HG03139 (cell line): Measurements from ENCODE around the gene ADPRM.
"Not testable (repeated sequence)": the region's sequence is repeated elsewhere in the genome, so short reads cannot be mapped to it uniquely, and the experiment has no call there.

Experiments used
- ATAC-seq: cut with Tn5 transposase; IDR thresholded peaks from one replicate; pipeline ENCODE4 v1.9.1; 2021; ENCODE audit not compliant: unreplicated experiment

The ADPRM gene

GRCh38 chr17:10697092-10698081 is at the start of gene ADPRM, which contains the start of gene SCO1:
Gene ADPRM, plus strand, starts transcription at chr17:10697594. Its CDS starts 7,333 bp downstream, at chr17:10704927.
Gene SCO1, minus strand, starts transcription at chr17:10697533. Its CDS starts 26 bp downstream, at chr17:10697507.
- peak; percentile 92 for ATAC-seq

- ATAC-seq: no peak
These were observed 49.0 kb upstream of the ADPRM start for GRCh38 chr17:10648381-10648780.

GRCh38 chr17:10648956-10649355 is 48.4 kb upstream of the ADPRM start:
- ATAC-seq: no peak

- no peak for ATAC-seq
These were observed 47.8 kb upstream of the ADPRM start for GRCh38 chr17:10649602-10650001.

- ATAC-seq: no peak
These were observed 45.5 kb upstream of the ADPRM start for GRCh38 chr17:10651927-10652326.

GRCh38 chr17:10652984-10653659 is 44.3 kb upstream of the ADPRM start:
- ATAC-seq: no peak

DNA sequence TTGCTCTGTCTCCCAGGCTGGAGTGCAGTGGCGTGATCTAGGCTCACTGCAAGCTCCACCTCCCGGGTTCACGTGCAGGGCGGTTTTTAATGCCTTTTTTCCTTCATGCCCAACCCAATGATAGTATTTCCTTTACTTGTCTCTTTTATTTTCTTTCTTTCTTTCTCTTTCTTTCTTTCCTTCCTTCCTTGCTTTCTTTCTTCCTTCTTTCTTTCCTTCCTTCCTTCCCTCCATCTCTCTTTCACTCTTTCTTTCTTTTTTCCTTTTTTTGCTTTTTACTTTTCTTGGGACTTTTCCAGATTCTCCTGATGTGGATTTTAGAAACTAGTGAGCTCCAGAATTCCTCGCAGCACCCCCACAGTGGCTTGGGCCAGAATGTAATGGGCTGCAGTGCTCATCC is 43.4 kb upstream of the ADPRM start:
- no peak for ATAC-seq

GRCh38 chr17:10657148-10657547 is 40.2 kb upstream of the ADPRM start, which contains the start of gene MYH3:
Gene MYH3, minus strand, starts transcription at chr17:10657309. Its CDS starts 2,245 bp downstream, at chr17:10655064.
- ATAC-seq: no peak

DNA sequence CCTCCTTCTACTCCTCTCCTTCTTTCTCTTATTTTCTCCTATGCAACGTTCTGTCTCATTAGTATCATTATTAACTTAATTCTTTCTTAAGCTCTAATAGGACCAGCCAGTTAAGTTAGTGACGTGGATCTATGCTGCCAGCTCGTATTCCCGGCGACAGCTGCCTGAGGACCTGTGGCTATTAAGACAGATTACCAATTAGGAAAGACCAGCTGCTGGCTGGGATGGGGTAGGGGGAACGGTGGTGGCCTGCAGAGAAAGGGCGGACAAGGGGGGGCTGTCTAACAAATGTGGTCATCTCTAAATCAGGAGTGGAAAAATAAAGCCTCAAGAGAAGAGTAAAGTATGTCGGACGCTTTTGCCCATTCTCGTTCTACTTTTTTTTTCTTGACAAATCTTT is 39.5 kb upstream of the ADPRM start:
- ATAC-seq: no peak

DNA sequence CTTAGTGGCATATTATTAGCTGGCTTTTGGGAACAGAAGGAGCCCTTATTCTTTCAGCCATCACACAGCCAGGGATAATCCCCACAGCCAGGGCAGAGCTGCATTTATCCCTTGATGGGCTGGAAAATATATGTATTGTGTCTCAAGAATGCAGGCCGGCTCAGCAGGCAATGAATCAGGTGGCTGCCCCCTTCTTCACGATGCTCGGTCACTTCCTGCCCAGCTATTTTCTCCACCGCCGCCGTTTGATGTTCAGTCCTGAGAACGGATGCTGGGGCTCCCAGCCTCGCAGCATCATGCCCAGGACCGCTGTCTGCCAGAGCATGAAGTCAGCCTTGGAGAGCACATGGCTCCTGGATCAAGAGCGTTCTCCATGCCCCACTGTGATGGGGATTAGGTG is 36.0 kb upstream of the ADPRM start:
- ATAC-seq: no peak

- no peak for ATAC-seq
These were observed 34.2 kb upstream of the ADPRM start for GRCh38 chr17:10663231-10663630.

DNA sequence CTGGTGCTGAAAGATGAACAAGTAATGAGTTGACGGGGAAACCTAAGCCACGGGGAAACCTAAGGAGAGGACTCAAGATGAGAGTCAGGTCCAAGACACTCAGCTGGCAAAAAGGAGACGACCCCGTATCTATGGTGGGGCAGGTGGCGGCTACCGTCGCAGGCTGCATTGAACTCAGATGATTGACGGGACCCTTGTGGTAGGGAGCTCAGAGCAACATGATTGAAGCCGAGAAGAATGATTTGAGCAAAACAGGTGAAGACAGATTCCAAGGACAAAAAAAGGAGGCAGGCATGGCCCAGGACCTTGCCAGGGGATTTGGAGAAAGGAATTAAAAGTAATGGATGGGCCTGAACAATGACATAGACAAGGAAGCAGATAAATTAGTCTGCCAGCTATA is 32.8 kb upstream of the ADPRM start:
- ATAC-seq: no peak

DNA sequence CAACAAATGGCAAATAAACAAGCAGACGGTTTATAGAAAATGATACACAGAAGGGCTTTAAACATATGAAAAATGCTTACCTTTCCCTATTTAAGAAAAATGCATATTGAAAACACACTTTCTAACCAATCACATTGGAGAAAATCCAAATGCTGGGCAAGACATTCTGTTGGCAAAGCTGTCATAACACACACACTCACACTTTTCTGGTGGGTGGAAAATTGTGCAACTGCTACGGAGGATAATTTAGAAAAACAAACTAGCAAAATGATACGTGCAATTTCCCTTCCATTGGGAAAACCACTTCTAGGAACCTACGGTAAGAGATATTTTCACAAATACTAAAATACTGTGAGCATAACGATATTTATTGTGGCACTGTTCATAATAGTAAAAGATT is 30.5 kb upstream of the ADPRM start:
- ATAC-seq: no peak

GRCh38 chr17:10668775-10669174 is 28.6 kb upstream of the ADPRM start:
- no peak for ATAC-seq

DNA sequence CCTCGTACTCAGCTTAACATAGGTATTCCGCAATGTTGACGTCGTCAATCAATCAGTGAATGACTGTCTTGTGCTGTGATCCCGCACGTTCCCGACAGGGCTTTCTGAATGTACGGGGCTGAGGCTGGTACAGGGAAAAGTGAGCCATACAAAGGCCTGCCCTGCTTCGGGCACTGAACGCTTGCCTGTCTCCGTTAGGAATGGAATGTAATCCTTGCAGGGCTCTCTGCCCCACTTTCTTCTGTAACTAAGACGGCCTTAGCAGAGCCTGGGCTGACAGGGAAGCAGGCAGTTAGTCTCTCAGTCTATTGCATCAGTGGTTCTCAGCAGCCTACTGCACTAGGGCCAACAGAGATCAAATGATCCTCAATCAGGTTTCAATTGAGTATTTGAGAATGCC is 24.1 kb upstream of the ADPRM start:
- no peak for ATAC-seq

GRCh38 chr17:10674704-10675103 is 22.7 kb upstream of the ADPRM start:
- no peak for ATAC-seq

GRCh38 chr17:10681866-10682446 is 15.4 kb upstream of the ADPRM start:
- no peak for ATAC-seq

DNA sequence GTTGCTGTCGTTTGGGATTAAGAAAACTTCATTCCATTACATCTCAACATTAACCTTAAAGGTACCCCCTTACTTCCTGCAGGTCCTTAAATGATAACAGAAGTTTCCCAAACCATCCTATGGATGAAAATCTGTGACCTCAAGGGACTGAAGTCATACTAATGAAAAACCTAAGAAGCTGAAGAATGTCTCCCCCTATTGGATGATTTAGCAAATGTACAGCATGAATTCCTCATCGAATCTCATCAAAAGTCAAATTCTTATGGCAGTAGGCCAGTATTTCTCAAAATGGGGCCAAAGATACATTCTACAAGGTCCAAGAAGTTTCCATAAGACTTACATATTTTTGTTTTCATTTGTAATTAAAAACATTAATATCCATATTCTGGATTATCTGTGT is 13.5 kb upstream of the ADPRM start:
- no peak for ATAC-seq

DNA sequence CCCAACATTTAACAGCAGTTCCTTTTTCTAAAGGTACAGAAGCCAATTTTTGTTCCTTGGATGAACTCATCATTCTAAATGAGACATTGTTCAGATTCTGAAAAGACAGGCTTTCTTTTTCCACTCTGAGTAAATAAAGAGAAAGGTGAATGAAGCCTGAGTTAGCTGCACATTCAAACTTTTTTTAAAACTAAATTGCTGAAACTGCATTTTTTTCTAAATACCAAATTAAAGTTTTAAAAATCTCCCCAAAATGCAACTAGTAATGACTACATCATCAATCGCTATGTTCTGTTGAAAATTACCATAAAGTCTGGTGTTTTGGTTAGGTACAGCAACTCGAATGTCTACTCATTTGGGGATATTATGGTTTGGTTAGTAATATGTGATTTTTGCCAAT is 9.9 kb upstream of the ADPRM start:
- no peak for ATAC-seq

DNA sequence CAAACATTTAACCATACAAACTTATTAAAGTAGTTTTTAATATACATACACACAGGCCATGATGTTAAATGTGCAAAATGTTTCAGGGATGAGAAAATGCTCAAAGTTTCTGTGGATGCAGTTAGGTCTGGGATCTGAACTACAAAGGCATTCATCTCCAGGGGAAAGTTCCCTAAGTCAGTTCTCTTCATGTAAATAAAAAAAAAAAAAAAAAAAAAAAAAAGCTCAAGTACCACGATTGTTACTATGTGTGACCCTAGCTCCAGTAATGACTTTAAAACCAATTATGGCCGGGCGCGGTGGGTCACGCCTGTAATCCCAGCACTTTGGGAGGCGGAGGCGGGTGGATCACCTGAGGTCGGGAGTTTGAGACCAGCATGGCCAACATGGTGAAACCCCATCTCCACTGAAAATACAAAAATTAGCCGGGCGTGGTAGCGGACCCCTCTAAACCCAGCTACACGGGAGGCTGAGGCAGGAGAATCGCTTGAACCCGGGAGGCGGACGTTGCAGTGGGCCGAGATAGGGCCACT is 1.5 kb upstream of the ADPRM start:
- ATAC-seq: not testable (repeated sequence)

DNA sequence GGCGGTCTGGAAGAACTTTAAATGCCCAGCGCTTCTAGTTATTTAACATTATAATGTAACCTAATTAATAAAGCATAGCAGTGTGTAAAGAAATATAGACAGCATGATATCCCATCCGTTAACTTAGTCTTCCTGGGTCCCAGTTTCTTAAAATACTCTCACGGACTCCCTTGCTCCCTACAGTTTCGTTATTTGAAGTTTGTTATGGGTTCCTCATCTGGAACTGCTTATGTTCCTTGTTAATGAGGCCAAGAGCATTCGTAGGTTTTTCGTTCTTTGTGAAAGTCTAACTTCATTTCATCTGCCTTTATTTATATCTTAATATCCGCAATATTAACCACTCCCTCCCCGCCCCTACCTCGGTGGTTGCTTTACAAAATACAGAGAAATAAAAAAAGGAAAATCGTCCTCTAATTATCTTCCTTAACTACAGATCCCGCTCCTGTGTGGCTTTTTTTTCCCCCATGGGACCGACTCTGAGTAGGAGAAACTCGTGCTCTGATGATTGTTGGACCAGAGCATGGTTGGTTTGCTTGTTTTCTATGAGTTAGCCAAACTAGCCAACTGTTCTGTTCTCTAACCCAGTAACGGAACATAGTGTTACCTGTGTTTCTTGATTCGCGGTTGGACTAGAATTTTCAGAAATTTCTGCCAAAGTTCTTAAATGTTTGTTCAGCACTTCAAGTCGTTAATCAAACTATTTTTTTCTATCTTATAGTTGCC is 863 bp downstream of the ADPRM start:
- ATAC-seq: no peak
